Neural cell (in vitro differentiated cells): ENCODE results near the gene SLC37A3.

ENCODE experiments used
- EZH2 ChIP-seq: fragments of 200-600, 300-800 bp; shearing (Covaris generic), sonication (generic); IDR thresholded peaks from 2 replicates; pipeline ENCODE4 v1.6.1; 2014; ENCODE audit warnings: antibody characterized with exemption, low read length, borderline replicate concordance, mild to moderate bottlenecking; ENCODE audit not compliant: insufficient read depth, poor library complexity, severe bottlenecking
- REST ChIP-seq: IDR thresholded peaks from 2 replicates; pipeline ENCODE4 v1.6.1; 2012; ENCODE audit warnings: borderline replicate concordance

GRCh38 chr7:140369294-140369693, 29.0 kb downstream of the SLC37A3 start:
- TF ChIP-seq REST (no peak), EZH2 (no peak)
